ENCODE data around the gene TERB1. TPM values are rescaled to one million over a fixed set of nuclear protein-coding genes. Genes with fewer than 3 reads are reported as not detected.

TERB1 gene
- total RNA-seq, 1 donor from 2014 or later: not detected

GRCh38 chr16:66790130-66790733 is 11.2 kb downstream of the TERB1 start:
- Histone ChIP-seq H3K27ac (ENCODE audit: low read depth, low read length) (no peak overlapping the region), H3K36me3 (ENCODE audit: control insufficient read depth in 3 of 3, insufficient read depth in 3 of 3, low read length in 3 of 3) (no peaks in the 10 kb centered on the region), H3K9ac (ENCODE audit: low read depth in 1 of 3, low read length in 3 of 3) (no peak overlapping the region), H3K27me3 (ENCODE audit: control insufficient read depth in 3 of 3, insufficient read depth in 3 of 3, low read length in 3 of 3) (no peaks in the 10 kb centered on the region), H3K4me1 (ENCODE audit: control insufficient read depth in 3 of 3, insufficient read depth in 3 of 3, low read length in 3 of 3) (no peaks in the 10 kb centered on the region), H3K9me3 (ENCODE audit: control insufficient read depth in 3 of 3, low read length in 3 of 3) (no peaks in the 10 kb centered on the region), H3K4me3 (ENCODE audit: low read length in 3 of 3) (no peak overlapping the region)

GRCh38 chr16:66787427-66787826 is 14.0 kb downstream of the TERB1 start:
- no peaks in the 10 kb centered on the region for H3K4me1 ChIP-seq (ENCODE audit: control insufficient read depth in 3 of 3, insufficient read depth in 3 of 3, low read length in 3 of 3)
- H3K4me3 ChIP-seq (ENCODE audit: low read length in 3 of 3): no peak overlapping the region
- H3K27me3 ChIP-seq (ENCODE audit: control insufficient read depth in 3 of 3, insufficient read depth in 3 of 3, low read length in 3 of 3): no peaks in the 10 kb centered on the region
- no peak overlapping the region for H3K27ac ChIP-seq (ENCODE audit: low read depth, low read length)
- no peaks in the 10 kb centered on the region for H3K9me3 ChIP-seq (ENCODE audit: control insufficient read depth in 3 of 3, low read length in 3 of 3)
- H3K9ac ChIP-seq (ENCODE audit: low read depth in 1 of 3, low read length in 3 of 3): no peak overlapping the region
- no peaks in the 10 kb centered on the region for H3K36me3 ChIP-seq (ENCODE audit: control insufficient read depth in 3 of 3, insufficient read depth in 3 of 3, low read length in 3 of 3)

DNA sequence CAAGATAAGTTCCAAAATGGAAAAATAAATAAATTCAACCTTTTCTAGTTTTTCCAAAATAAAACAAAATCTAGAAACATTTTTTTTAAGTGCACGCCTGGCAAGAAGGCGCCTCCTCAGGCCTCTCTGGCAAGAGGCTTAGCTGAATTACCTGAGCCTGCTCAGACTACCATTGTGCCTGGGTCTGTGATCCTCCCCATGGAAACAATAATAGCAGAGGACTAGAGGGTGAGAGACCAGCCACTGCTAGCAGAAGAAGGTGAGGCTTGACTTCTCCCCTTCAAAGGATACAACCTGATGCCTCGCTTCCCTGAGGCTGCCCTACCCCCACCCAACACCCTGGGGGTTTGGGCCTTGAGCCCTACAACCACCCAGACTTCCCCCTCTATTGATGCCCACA is 14.8 kb downstream of the TERB1 start:
- no peaks in the 10 kb centered on the region for H3K4me1 ChIP-seq (ENCODE audit: control insufficient read depth in 3 of 3, insufficient read depth in 3 of 3, low read length in 3 of 3)
- no peaks in the 10 kb centered on the region for H3K36me3 ChIP-seq (ENCODE audit: control insufficient read depth in 3 of 3, insufficient read depth in 3 of 3, low read length in 3 of 3)
- H3K27ac ChIP-seq (ENCODE audit: low read depth, low read length): no peak overlapping the region
- H3K4me3 ChIP-seq (ENCODE audit: low read length in 3 of 3): no peak overlapping the region
- H3K9me3 ChIP-seq (ENCODE audit: control insufficient read depth in 3 of 3, low read length in 3 of 3): no peaks in the 10 kb centered on the region
- no peak overlapping the region for H3K9ac ChIP-seq (ENCODE audit: low read depth in 1 of 3, low read length in 3 of 3)
- H3K27me3 ChIP-seq (ENCODE audit: control insufficient read depth in 3 of 3, insufficient read depth in 3 of 3, low read length in 3 of 3): no peaks in the 10 kb centered on the region

- Histone ChIP-seq H3K4me3 (ENCODE audit: low read length in 3 of 3) (no peak overlapping the region), H3K9ac (ENCODE audit: low read depth in 1 of 3, low read length in 3 of 3) (no peak overlapping the region), H3K27me3 (ENCODE audit: control insufficient read depth in 3 of 3, insufficient read depth in 3 of 3, low read length in 3 of 3) (no peaks in the 10 kb centered on the region), H3K27ac (ENCODE audit: low read depth, low read length) (no peak overlapping the region), H3K36me3 (ENCODE audit: control insufficient read depth in 3 of 3, insufficient read depth in 3 of 3, low read length in 3 of 3) (no peaks in the 10 kb centered on the region), H3K9me3 (ENCODE audit: control insufficient read depth in 3 of 3, low read length in 3 of 3) (no peaks in the 10 kb centered on the region), H3K4me1 (ENCODE audit: control insufficient read depth in 3 of 3, insufficient read depth in 3 of 3, low read length in 3 of 3) (no peaks in the 10 kb centered on the region)
These were observed 24.9 kb downstream of the TERB1 start for GRCh38 chr16:66776457-66776856.

- Histone ChIP-seq H3K9ac (ENCODE audit: low read depth in 1 of 3, low read length in 3 of 3) (no peak overlapping the region), H3K9me3 (ENCODE audit: control insufficient read depth in 3 of 3, low read length in 3 of 3) (no peaks in the 10 kb centered on the region), H3K27me3 (ENCODE audit: control insufficient read depth in 3 of 3, insufficient read depth in 3 of 3, low read length in 3 of 3) (no peaks in the 10 kb centered on the region), H3K27ac (ENCODE audit: low read depth, low read length) (no peak overlapping the region), H3K36me3 (ENCODE audit: control insufficient read depth in 3 of 3, insufficient read depth in 3 of 3, low read length in 3 of 3) (no peaks in the 10 kb centered on the region), H3K4me3 (ENCODE audit: low read length in 3 of 3) (no peak overlapping the region), H3K4me1 (ENCODE audit: control insufficient read depth in 3 of 3, insufficient read depth in 3 of 3, low read length in 3 of 3) (no peaks in the 10 kb centered on the region)
These were observed 26.4 kb downstream of the TERB1 start for GRCh38 chr16:66774981-66775380.

DNA sequence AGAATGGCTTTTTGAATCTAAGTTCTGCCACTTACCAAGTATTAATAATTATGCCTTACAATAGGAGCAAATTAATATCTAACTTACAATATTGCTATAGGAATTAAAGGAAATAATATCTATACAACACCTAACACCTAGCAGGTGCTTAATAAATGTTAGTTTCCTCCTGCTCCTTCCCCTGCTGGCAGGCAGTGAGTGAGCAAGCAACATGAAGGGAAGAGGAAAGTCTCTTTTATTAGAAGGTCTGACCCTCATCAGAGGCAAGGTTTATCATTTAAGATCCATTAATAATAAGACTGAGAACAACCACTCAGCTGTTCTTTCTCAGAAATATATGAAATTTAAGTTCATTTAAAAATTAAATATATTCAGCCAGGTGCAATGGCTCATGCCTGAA is 43.3 kb downstream of the TERB1 start:
- Histone ChIP-seq H3K9me3 (ENCODE audit: control insufficient read depth in 3 of 3, low read length in 3 of 3) (no peaks in the 10 kb centered on the region), H3K27me3 (ENCODE audit: control insufficient read depth in 3 of 3, insufficient read depth in 3 of 3, low read length in 3 of 3) (no peaks in the 10 kb centered on the region), H3K27ac (ENCODE audit: low read depth, low read length) (no peak overlapping the region), H3K4me1 (ENCODE audit: control insufficient read depth in 3 of 3, insufficient read depth in 3 of 3, low read length in 3 of 3) (no peaks in the 10 kb centered on the region), H3K4me3 (ENCODE audit: low read length in 3 of 3) (no peak overlapping the region), H3K9ac (ENCODE audit: low read depth in 1 of 3, low read length in 3 of 3) (no peak overlapping the region), H3K36me3 (ENCODE audit: control insufficient read depth in 3 of 3, insufficient read depth in 3 of 3, low read length in 3 of 3) (no peaks in the 10 kb centered on the region)

DNA sequence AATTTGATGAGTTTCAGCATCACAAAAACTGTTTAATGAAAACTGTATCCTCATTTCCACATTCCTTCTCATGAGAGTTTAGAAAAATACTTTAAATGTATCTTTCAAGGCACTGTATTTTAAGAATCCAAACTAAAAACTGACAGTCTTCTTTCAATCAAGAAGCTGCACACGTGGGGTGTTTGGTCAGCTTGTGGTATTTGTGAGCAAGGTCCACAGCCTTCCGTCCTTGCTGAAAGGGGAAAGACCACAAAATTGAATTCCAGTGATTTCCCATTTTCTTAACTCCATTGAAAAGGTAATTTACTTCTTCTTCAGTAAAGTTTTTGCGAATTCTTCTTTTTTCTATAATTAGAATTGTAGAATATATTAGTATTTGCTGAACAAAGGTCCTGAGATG is 46.6 kb downstream of the TERB1 start:
- H3K9me3 ChIP-seq (ENCODE audit: control insufficient read depth in 3 of 3, low read length in 3 of 3): no peaks in the 10 kb centered on the region
- peaks cover 15 to 22% (median 17%) of the 10 kb centered on the region in 3 donors for H3K4me1 ChIP-seq (ENCODE audit: control insufficient read depth in 3 of 3, insufficient read depth in 3 of 3, low read length in 3 of 3)
- H3K27ac ChIP-seq (ENCODE audit: low read depth, low read length): no peak overlapping the region
- no peaks in the 10 kb centered on the region for H3K27me3 ChIP-seq (ENCODE audit: control insufficient read depth in 3 of 3, insufficient read depth in 3 of 3, low read length in 3 of 3)
- H3K4me3 ChIP-seq (ENCODE audit: low read length in 3 of 3): no peak overlapping the region
- H3K9ac ChIP-seq (ENCODE audit: low read depth in 1 of 3, low read length in 3 of 3): no peak overlapping the region
- no peaks in the 10 kb centered on the region for H3K36me3 ChIP-seq (ENCODE audit: control insufficient read depth in 3 of 3, insufficient read depth in 3 of 3, low read length in 3 of 3)

GRCh38 chr16:66754211-66754610 is 47.2 kb downstream of the TERB1 start:
- Histone ChIP-seq H3K27me3 (ENCODE audit: control insufficient read depth in 3 of 3, insufficient read depth in 3 of 3, low read length in 3 of 3) (no peaks in the 10 kb centered on the region), H3K27ac (ENCODE audit: low read depth, low read length) (no peak overlapping the region), H3K4me3 (ENCODE audit: low read length in 3 of 3) (no peak overlapping the region), H3K36me3 (ENCODE audit: control insufficient read depth in 3 of 3, insufficient read depth in 3 of 3, low read length in 3 of 3) (peaks cover 1% of the 10 kb centered on the region in 3 donors), H3K4me1 (ENCODE audit: control insufficient read depth in 3 of 3, insufficient read depth in 3 of 3, low read length in 3 of 3) (peaks cover 18 to 28% (median 23%) of the 10 kb centered on the region in 3 donors), H3K9ac (ENCODE audit: low read depth in 1 of 3, low read length in 3 of 3) (no peak overlapping the region), H3K9me3 (ENCODE audit: control insufficient read depth in 3 of 3, low read length in 3 of 3) (no peaks in the 10 kb centered on the region)

DNA sequence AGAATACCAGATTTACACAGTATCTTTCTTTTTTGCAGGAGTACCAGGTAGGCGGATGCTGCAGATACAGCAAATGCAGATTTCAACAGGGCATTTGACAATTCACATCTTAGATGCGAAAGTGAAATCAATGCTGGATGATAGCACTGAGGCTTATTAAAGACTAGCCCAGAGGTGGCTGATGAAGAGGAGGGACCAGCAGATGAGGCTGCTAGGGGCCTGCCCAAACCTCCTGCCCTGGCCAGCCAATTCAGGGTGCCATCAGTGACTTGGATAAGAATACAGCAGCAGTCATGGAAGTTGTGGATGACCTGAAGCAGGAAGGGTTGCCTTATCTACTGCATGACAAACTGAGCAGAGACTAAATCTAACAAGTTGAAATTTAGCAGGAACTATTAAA is 48.4 kb downstream of the TERB1 start:
- peaks cover 18 to 31% (median 26%) of the 10 kb centered on the region in 3 donors for H3K4me1 ChIP-seq (ENCODE audit: control insufficient read depth in 3 of 3, insufficient read depth in 3 of 3, low read length in 3 of 3)
- H3K9me3 ChIP-seq (ENCODE audit: control insufficient read depth in 3 of 3, low read length in 3 of 3): no peaks in the 10 kb centered on the region
- no peak overlapping the region for H3K9ac ChIP-seq (ENCODE audit: low read depth in 1 of 3, low read length in 3 of 3)

DNA sequence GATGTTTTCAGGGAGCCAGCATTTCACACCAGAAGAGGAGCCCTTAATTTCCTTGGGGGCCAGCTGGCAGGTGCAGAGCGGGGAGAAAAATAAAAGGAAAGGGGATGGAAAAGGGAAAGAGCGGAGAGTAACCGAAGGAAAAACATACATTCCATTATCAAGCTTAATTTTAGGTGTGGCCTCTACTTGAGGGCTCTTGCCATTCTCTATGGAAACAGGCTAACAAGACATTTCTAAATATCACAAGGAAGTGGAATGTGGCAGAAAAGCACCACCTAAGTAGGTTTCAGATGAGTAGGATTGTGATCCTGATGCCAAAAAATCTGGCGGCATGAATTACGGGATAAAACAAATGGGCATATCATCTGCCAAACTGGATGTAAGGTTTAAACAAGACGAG is 49.0 kb downstream of the TERB1 start:
- Histone ChIP-seq H3K4me1 (ENCODE audit: control insufficient read depth in 3 of 3, insufficient read depth in 3 of 3, low read length in 3 of 3) (peaks cover 18 to 31% (median 26%) of the 10 kb centered on the region in 3 donors), H3K27me3 (ENCODE audit: control insufficient read depth in 3 of 3, insufficient read depth in 3 of 3, low read length in 3 of 3) (no peaks in the 10 kb centered on the region), H3K36me3 (ENCODE audit: control insufficient read depth in 3 of 3, insufficient read depth in 3 of 3, low read length in 3 of 3) (peaks cover 6 to 13% (median 9%) of the 10 kb centered on the region in 3 donors), H3K9ac (ENCODE audit: low read depth in 1 of 3, low read length in 3 of 3) (peak overlapping the region in 2 of 3 donors; percentile 66 to 96), H3K9me3 (ENCODE audit: control insufficient read depth in 3 of 3, low read length in 3 of 3) (no peaks in the 10 kb centered on the region), H3K4me3 (ENCODE audit: low read length in 3 of 3) (peak overlapping the region in 2 of 3 donors; percentile 57 to 90), H3K27ac (ENCODE audit: low read depth, low read length) (peak overlapping the region; percentile 89)

More for the DNA sequence above, 48.4 kb downstream of the TERB1 start:
- Histone ChIP-seq H3K4me3 (ENCODE audit: low read length in 3 of 3) (no peak overlapping the region), H3K27me3 (ENCODE audit: control insufficient read depth in 3 of 3, insufficient read depth in 3 of 3, low read length in 3 of 3) (no peaks in the 10 kb centered on the region), H3K36me3 (ENCODE audit: control insufficient read depth in 3 of 3, insufficient read depth in 3 of 3, low read length in 3 of 3) (peaks cover 5 to 12% (median 9%) of the 10 kb centered on the region in 3 donors), H3K27ac (ENCODE audit: low read depth, low read length) (no peak overlapping the region)

Data from skeletal muscle tissue (tissue), 4 donors.